T-cell (primary cell): ENCODE data around the gene RERG. TPM values are rescaled to one million over a fixed set of nuclear protein-coding genes. Genes with fewer than 3 reads are reported as not detected.

Experiments used
- ATAC-seq, 4 experiments: fragments of 200-7000 bp in 3 of 4; fragments of 150-1000 bp in 1 of 4; cut with Tn5 transposase; replicated peaks in 1 of 4; 1 replicate in 3 of 4; 2 replicates in 1 of 4; pipeline ENCODE4 v1.10.0; 2021; ENCODE audit warnings: moderate library complexity in 3 of 4, mild to moderate bottlenecking in 2 of 4, moderate number of reproducible peaks in 1 of 4
- CTCF ChIA-PET, 2 donors: fragments of 300-600 bp; sonication (Branson Sonifier 250); formaldehyde crosslinking; loops; one replicate each; lab custom pipeline; 2022; ENCODE audit warnings: antibody characterized with exemption in 2 of 2; lab: Charles Lee
- POLR2A ChIA-PET, 2 donors: fragments of 300-600 bp; sonication (Branson Sonifier 250); formaldehyde crosslinking; loops; one replicate each; lab custom pipeline; 2022; ENCODE audit warnings: antibody characterized with exemption in 2 of 2; lab: Charles Lee
- DNase-seq, 35 experiments: peaks; one replicate each; pipeline versions ENCODE4 v3.0.0 to v3.0.0-alpha.2; 2013 to 2023
- H3K27ac ChIP-seq: one replicate; pipeline ENCODE4 v1.5.1; 2013; ENCODE audit warnings: low read length
- H3K27me3 ChIP-seq, 2 experiments: replicated peaks in 1 of 2; 1 replicate in 1 of 2; 2 replicates in 1 of 2; pipeline versions ENCODE4 v1.6.1 to v1.7.0; 2013; ENCODE audit warnings: low read length in 1 of 2, mixed read lengths in 1 of 2; ENCODE audit not compliant: control insufficient read depth in 2 of 2, insufficient read depth in 2 of 2; ENCODE audit errors: extremely low read depth in 1 of 2
- H3K36me3 ChIP-seq, 2 donors: 1 replicate in 1 of 2; 2 replicates in 1 of 2; pipeline versions ENCODE4 v1.6.1 to v1.7.0; 2013; ENCODE audit warnings: low read length in 1 of 2; ENCODE audit not compliant: control insufficient read depth in 2 of 2, insufficient read depth in 1 of 2; ENCODE audit errors: extremely low read depth in 1 of 2
- H3K4me1 ChIP-seq, 2 experiments: 1 replicate in 1 of 2; 2 replicates in 1 of 2; pipeline versions ENCODE4 v1.6.1 to v1.7.0; 2013; ENCODE audit warnings: low read length in 2 of 2, mixed read lengths in 1 of 2; ENCODE audit not compliant: insufficient read depth in 2 of 2, control insufficient read depth in 1 of 2; ENCODE audit errors: extremely low read depth in 1 of 2
- H3K4me3 ChIP-seq, 2 donors: 1 replicate in 1 of 2; 2 replicates in 1 of 2; pipeline versions ENCODE4 v1.5.1 to v1.7.0; 2013; ENCODE audit warnings: mild to moderate bottlenecking in 2 of 2, low read length in 1 of 2, moderate library complexity in 1 of 2; ENCODE audit not compliant: control insufficient read depth in 1 of 2; ENCODE audit errors: extremely low read depth in 1 of 2
- H3K9me3 ChIP-seq: 2 replicates; pipeline ENCODE4 v1.7.0; 2013
- H3K27ac Mint-ChIP-seq, 2 donors: one replicate each; pipeline ENCODE4 v1.8.0; 2020 to 2021; ENCODE audit warnings: mild to moderate bottlenecking in 2 of 2, mixed read lengths in 2 of 2
- H3K27me3 Mint-ChIP-seq, 2 donors: one replicate each; pipeline ENCODE4 v1.8.0; 2021 to 2022; ENCODE audit warnings: mixed read lengths in 2 of 2
- H3K36me3 Mint-ChIP-seq: one replicate; pipeline ENCODE4 v1.8.0; 2021; ENCODE audit warnings: mixed read lengths
- H3K4me1 Mint-ChIP-seq, 3 donors: one replicate each; pipeline ENCODE4 v1.8.0; 2020 to 2022; ENCODE audit warnings: mixed read lengths in 3 of 3, mild to moderate bottlenecking in 1 of 3
- H3K4me3 Mint-ChIP-seq, 3 donors: one replicate each; pipeline ENCODE4 v1.8.0; 2020 to 2022; ENCODE audit warnings: mild to moderate bottlenecking in 3 of 3, mixed read lengths in 3 of 3, moderate library complexity in 3 of 3
- H3K9me3 Mint-ChIP-seq, 3 donors: one replicate each; pipeline ENCODE4 v1.8.0; 2020 to 2022; ENCODE audit warnings: mixed read lengths in 3 of 3
- WGBS: methylation state at CpG from one replicate; pipeline ENCODE4 v1.1.5; 2013; ENCODE audit warnings: missing lambda C conversion rate; ENCODE audit not compliant: insufficient coverage; 5-methylcytosine and 5-hydroxymethylcytosine counted together
- total RNA-seq, 35 experiments: library from RNA in 6 of 35; stranded (reverse) in 6 of 35; fragments of 120-200 nt in 1 of 35; gene quantifications; one replicate each; pipeline versions ENCODE4 v1.2.1 to v1.2.4 and lab custom pipeline; 2013 to 2026

Gene RERG
- total RNA-seq, 5 donors from 2014 or later (not counting 1 experiment from before 2014, with no cell fraction given): 0.20 to 0.60 TPM; not detected in 3

- Mint-ChIP-seq H3K4me3 (no peak overlapping the region), H3K36me3 (no peaks in the 10 kb centered on the region), H3K9me3 (peaks cover 5 to 11% (median 9%) of the 10 kb centered on the region in 3 donors), H3K27ac (no peak overlapping the region), H3K4me1 (no peaks in the 10 kb centered on the region), H3K27me3 (peaks cover 32 to 52% of the 10 kb centered on the region in 2 donors)
- no CpG with 5 or more reads among the region's 1 CpG for WGBS
- Histone ChIP-seq H3K4me1 (no peaks in the 10 kb centered on the region), H3K27me3 (no peaks in the 10 kb centered on the region), H3K9me3 (no peaks in the 10 kb centered on the region), H3K36me3 (no peaks in the 10 kb centered on the region), H3K27ac (no peak overlapping the region), H3K4me3 (no peak overlapping the region)
- ChIA-PET POLR2A (no interaction called here), CTCF (no interaction called here)
- DNase-seq (no peak), ATAC-seq (no peak)
Observed at GRCh38 chr12:15253990-15254389, 32.8 kb upstream of the RERG start.

GRCh38 chr12:15244926-15245325 is 23.7 kb upstream of the RERG start:
- no peak overlapping the region for H3K4me3 Mint-ChIP-seq
- WGBS: no CpG with 5 or more reads among the region's 4 CpGs
- H3K27me3 Mint-ChIP-seq: peaks cover 57% of the 10 kb centered on the region in 2 donors
- no peaks in the 10 kb centered on the region for H3K36me3 ChIP-seq
- no peaks in the 10 kb centered on the region for H3K9me3 ChIP-seq
- ChIA-PET CTCF (no interaction called here), POLR2A (no interaction called here)
- H3K27ac ChIP-seq: no peak overlapping the region
- ATAC-seq (no peak), DNase-seq (no peak)
- no peaks in the 10 kb centered on the region for H3K4me1 Mint-ChIP-seq
- no peak overlapping the region for H3K27ac Mint-ChIP-seq
- no peaks in the 10 kb centered on the region for H3K4me1 ChIP-seq
- peaks cover 0 to 4% of the 10 kb centered on the region in 2 experiments for H3K27me3 ChIP-seq
- no peaks in the 10 kb centered on the region for H3K36me3 Mint-ChIP-seq
- no peak overlapping the region for H3K4me3 ChIP-seq
- peaks cover 2 to 25% (median 7%) of the 10 kb centered on the region in 3 donors for H3K9me3 Mint-ChIP-seq

- DNase-seq: no peak
- no peak overlapping the region for H3K27ac Mint-ChIP-seq
- Histone ChIP-seq H3K27ac (no peak overlapping the region), H3K9me3 (no peaks in the 10 kb centered on the region), H3K27me3 (peaks cover 0 to 4% of the 10 kb centered on the region in 2 experiments), H3K36me3 (no peaks in the 10 kb centered on the region), H3K4me1 (no peaks in the 10 kb centered on the region), H3K4me3 (no peak overlapping the region)
- peaks cover 2 to 25% (median 7%) of the 10 kb centered on the region in 3 donors for H3K9me3 Mint-ChIP-seq
- H3K36me3 Mint-ChIP-seq: no peaks in the 10 kb centered on the region
- no peak overlapping the region for H3K4me3 Mint-ChIP-seq
- ChIA-PET CTCF (no interaction called here), POLR2A (no interaction called here)
- no CpG with 5 or more reads among the region's 2 CpGs for WGBS
- no peaks in the 10 kb centered on the region for H3K4me1 Mint-ChIP-seq
- H3K27me3 Mint-ChIP-seq: peaks cover 54 to 56% of the 10 kb centered on the region in 2 donors
- ATAC-seq: no peak
Observed at GRCh38 chr12:15244341-15244740, 23.1 kb upstream of the RERG start.

GRCh38 chr12:15243102-15243501 is 21.9 kb upstream of the RERG start:
- Histone ChIP-seq H3K27me3 (peaks cover 0 to 4% of the 10 kb centered on the region in 2 experiments), H3K9me3 (no peaks in the 10 kb centered on the region), H3K36me3 (no peaks in the 10 kb centered on the region), H3K4me3 (no peak overlapping the region), H3K4me1 (no peaks in the 10 kb centered on the region), H3K27ac (no peak overlapping the region)
- Mint-ChIP-seq H3K9me3 (peaks cover 2 to 16% (median 5%) of the 10 kb centered on the region in 3 donors), H3K27me3 (peaks cover 51 to 55% of the 10 kb centered on the region in 2 donors), H3K4me1 (no peaks in the 10 kb centered on the region), H3K27ac (no peak overlapping the region), H3K4me3 (no peak overlapping the region), H3K36me3 (no peaks in the 10 kb centered on the region)
- ChIA-PET POLR2A (no interaction called here), CTCF (no interaction called here)
- WGBS: 64% methylated on average over 3 of the region's 3 CpGs
- ATAC-seq (no peak), DNase-seq (no peak)

- Histone ChIP-seq H3K9me3 (no peaks in the 10 kb centered on the region), H3K4me3 (no peak overlapping the region), H3K36me3 (no peaks in the 10 kb centered on the region), H3K27me3 (peaks cover 3 to 4% of the 10 kb centered on the region in 2 experiments), H3K4me1 (no peaks in the 10 kb centered on the region), H3K27ac (no peak overlapping the region)
- POLR2A ChIA-PET: no interaction called here
- CTCF ChIA-PET: no interaction called here
- ATAC-seq (no peak), DNase-seq (no peak)
- Mint-ChIP-seq H3K9me3 (no peaks in the 10 kb centered on the region), H3K4me3 (no peak overlapping the region), H3K4me1 (no peaks in the 10 kb centered on the region), H3K36me3 (no peaks in the 10 kb centered on the region), H3K27me3 (peaks cover 46 to 51% of the 10 kb centered on the region in 2 donors), H3K27ac (no peak overlapping the region)
- WGBS: no CpG with 5 or more reads among the region's 4 CpGs
Observed at GRCh38 chr12:15240898-15241297, 19.7 kb upstream of the RERG start.

GRCh38 chr12:15234508-15234907 is 13.3 kb upstream of the RERG start:
- ATAC-seq: no peak
- no peak for DNase-seq
- 97% methylated on average over 3 of the region's 4 CpGs for WGBS
- ChIA-PET POLR2A (no interaction called here), CTCF (no interaction called here)
- Histone ChIP-seq H3K36me3 (no peaks in the 10 kb centered on the region), H3K4me1 (no peaks in the 10 kb centered on the region), H3K27ac (no peak overlapping the region), H3K9me3 (no peaks in the 10 kb centered on the region), H3K4me3 (no peak overlapping the region), H3K27me3 (peaks cover 0 to 3% of the 10 kb centered on the region in 2 experiments)
- H3K4me1 Mint-ChIP-seq: no peaks in the 10 kb centered on the region
- H3K9me3 Mint-ChIP-seq: no peaks in the 10 kb centered on the region
- H3K27ac Mint-ChIP-seq: no peak overlapping the region
- H3K36me3 Mint-ChIP-seq: no peaks in the 10 kb centered on the region
- H3K27me3 Mint-ChIP-seq: peaks cover 23 to 30% of the 10 kb centered on the region in 2 donors
- no peak overlapping the region for H3K4me3 Mint-ChIP-seq

GRCh38 chr12:15234011-15234410 is 12.8 kb upstream of the RERG start:
- no peaks in the 10 kb centered on the region for H3K36me3 ChIP-seq
- Mint-ChIP-seq H3K27ac (no peak overlapping the region), H3K36me3 (no peaks in the 10 kb centered on the region), H3K27me3 (peaks cover 22 to 31% of the 10 kb centered on the region in 2 donors), H3K4me3 (no peak overlapping the region), H3K9me3 (no peaks in the 10 kb centered on the region), H3K4me1 (no peaks in the 10 kb centered on the region)
- H3K4me1 ChIP-seq: no peaks in the 10 kb centered on the region
- POLR2A ChIA-PET: no interaction called here
- no peaks in the 10 kb centered on the region for H3K9me3 ChIP-seq
- ATAC-seq: no peak
- H3K27ac ChIP-seq: no peak overlapping the region
- CTCF ChIA-PET: interaction anchor here in 1 of 2 donors (4.1 kb wide), 1 partner anchor 14 kb away, joined by 16 read pairs; the partner anchor contains the start of gene RERG
- no peak for DNase-seq
- H3K27me3 ChIP-seq: peaks cover 0 to 3% of the 10 kb centered on the region in 2 experiments
- WGBS: no CpG with 5 or more reads among the region's 1 CpG
- no peak overlapping the region for H3K4me3 ChIP-seq
